ENCODE results near the gene TIMM10.
A peak's percentile ranks its signal among the peaks of the same experiment; 100 is the strongest.

Gene TIMM10

DNA sequence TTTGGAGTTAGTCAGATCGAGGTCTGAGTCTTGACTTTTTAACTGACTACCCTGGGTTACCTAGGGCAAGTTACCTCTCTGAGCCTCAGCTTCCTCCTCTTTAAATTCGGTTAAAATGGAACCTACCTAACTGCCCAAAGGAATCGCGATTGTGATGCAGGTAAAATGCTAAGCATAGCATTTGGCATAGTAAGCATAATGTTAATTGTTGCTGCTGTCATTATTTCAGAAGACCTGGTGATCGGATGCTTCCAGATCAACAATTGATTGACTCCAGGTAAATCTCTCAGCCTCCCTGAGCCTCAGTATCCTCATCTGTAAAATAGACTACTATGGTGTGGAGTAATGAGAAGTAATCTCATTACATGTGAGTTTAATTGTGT, 14.5 kb downstream of the TIMM10 start:
- no peaks in the 10 kb centered on the region for H3K9me3 Mint-ChIP-seq
- H3K4me1 Mint-ChIP-seq = peaks cover 40% of the 10 kb centered on the region
- H3K27ac Mint-ChIP-seq = peak overlapping the region; percentile 91 to 96
- H3K27me3 Mint-ChIP-seq = no peaks in the 10 kb centered on the region
- DNase-seq = no peak
- no peak for ATAC-seq
- H3K4me3 Mint-ChIP-seq = peak overlapping the region; percentile 100

DNA sequence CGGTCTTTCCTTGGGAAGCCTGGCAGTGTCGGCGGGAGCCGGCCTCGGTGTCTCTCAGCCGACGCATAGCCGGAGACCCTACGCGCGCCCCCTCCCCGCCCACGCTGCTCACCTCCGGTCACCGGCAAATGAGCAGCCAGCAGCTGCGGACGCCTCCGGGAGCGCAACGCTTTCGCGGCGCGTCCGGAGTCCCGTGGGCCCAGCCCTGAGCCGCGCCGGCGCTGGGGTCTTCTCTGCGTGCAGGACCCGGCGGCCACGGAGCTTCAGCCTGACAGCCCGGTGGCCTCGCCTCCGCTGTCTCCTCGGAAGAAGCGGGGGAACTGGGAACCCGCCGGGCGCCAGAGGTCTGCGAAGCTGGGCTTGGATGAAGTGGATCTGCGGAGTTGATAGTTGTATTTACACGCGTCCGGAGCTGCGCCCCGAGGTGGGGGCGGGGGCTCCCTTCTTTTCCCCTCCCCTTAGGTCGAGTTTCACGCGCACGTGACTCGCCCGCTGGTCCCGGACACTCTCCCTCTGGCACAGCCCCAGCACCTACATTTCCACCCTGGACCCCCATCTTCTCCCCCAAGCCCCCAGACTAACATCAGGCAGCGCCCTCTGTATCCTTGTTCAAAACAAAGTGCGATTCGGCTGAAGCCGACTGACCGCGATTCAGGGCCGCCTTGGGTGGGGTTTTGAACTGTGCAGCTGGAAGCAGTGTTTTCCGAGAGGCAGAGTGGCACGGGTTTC, 15.1 kb downstream of the TIMM10 start, which contains the start of gene SLC43A1:
Gene SLC43A1, minus strand, starts transcription at position 371 of the 729 bp plus-strand sequence. CDS start 1,591 bp downstream, outside the sequence.
- DNase-seq (peak; percentile 35 to 56), ATAC-seq (peak; percentile 52)
- H3K27ac Mint-ChIP-seq = peak within 1 kb of the TSS; percentile 96
- peaks cover 40% of the 10 kb centered on the region for H3K4me1 Mint-ChIP-seq
- H3K27me3 Mint-ChIP-seq = no peaks in the 10 kb centered on the region
- no peaks in the 10 kb centered on the region for H3K9me3 Mint-ChIP-seq
- H3K4me3 Mint-ChIP-seq = peak within 1 kb of the TSS; percentile 100

DNA sequence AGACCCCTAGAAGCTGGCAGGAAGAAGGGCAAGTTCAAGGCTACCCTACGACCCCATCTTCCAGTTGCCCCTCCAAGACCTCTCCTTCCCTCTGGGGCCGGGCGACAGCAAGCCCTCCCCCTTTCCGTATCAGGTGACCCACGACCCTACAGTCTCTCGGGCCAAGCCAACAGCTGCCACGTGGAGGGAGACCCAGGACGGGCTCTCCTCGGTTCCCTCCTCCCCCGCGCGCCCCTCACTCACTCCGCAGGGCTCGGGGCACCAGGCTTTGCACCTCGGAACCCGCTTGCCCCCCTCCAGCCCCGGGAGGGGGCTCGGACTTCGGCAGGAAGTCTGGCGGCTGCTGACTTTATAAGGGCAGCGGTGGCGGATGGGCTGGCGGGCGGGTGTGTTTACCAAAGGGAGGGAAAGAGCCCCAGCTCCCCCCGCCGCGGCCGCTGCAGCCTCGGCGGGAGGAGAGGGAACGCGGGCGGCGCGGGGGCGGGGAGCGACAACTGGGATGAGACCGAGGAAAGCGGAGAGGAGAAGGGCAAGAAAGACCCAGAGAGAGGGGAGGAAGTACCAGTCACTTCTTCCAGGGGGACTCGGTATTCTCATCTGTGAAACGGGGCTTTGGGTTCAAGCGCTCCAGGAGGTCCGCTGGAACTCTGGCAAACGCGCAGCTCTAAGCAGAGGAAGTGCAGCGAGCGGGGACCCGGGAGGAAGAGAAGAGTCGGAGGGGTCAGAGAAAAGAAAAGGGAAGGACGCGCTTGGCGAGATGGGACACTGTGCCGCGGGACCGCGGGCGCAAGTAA, 15.8 kb downstream of the TIMM10 start:
- no peaks in the 10 kb centered on the region for H3K9me3 Mint-ChIP-seq
- peak overlapping the region; percentile 96 for H3K27ac Mint-ChIP-seq
- ATAC-seq (peak; percentile 67), DNase-seq (peak; percentile 50 to 52)
- H3K27me3 Mint-ChIP-seq = no peaks in the 10 kb centered on the region
- H3K4me3 Mint-ChIP-seq = peak overlapping the region; percentile 100
- H3K4me1 Mint-ChIP-seq = peaks cover 44% of the 10 kb centered on the region

DNA sequence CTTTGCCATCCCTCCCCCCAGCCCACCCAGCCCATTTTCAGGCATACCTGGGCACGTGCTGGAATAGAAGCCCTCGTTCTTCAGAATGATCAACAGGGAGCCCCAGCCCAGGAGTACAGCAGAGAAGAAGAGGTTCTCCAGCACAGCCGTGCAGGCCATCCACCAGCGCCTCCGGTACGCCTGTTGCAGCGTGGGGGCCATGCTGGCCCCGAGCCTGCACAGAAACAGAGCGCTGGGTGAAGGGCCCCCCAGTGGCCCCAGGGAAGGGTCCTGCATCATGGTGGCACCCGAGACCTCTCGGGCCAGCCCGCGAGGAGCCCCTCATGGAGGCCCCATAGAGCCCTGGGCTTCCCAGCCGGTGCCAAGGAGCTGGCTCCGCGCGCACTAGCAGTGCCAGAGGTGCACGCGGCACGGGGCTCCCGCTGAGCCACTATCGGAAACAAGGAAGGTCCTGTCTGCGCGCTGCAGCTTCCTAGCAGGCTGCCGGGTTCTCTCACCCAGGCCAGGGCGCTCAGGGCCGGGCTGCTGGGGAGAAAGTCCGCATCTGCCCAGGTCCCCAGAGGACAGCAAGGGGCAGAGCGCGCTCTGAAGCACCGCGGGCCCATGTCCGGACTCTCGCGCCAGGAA, 16.5 kb downstream of the TIMM10 start:
- ATAC-seq = peak; percentile 65
- no peaks in the 10 kb centered on the region for H3K9me3 Mint-ChIP-seq
- peak; percentile 35 to 39 for DNase-seq
- H3K4me1 Mint-ChIP-seq = peaks cover 51% of the 10 kb centered on the region
- peak overlapping the region; percentile 100 for H3K4me3 Mint-ChIP-seq
- H3K27ac Mint-ChIP-seq = peak overlapping the region; percentile 96
- no peaks in the 10 kb centered on the region for H3K27me3 Mint-ChIP-seq

DNA sequence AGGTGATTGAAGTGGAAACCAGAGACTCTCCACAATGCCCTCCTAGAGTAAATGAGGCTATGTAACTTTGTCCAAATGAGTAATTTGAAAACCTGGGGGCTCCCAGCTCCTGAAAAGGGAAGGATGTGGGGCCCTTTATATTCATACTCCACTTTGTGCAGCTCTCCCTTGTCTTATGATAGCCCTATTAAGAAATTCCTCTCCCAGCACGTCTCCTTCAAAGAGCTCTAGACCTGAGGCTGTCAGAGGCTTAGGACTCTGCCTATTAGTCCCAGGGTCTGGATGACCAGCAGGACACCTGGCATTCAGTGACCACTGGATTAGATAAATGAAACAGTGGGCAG, 17.1 kb downstream of the TIMM10 start:
- ATAC-seq (no peak), DNase-seq (no peak)
- Mint-ChIP-seq H3K9me3 (no peaks in the 10 kb centered on the region), H3K4me3 (peak overlapping the region; percentile 100), H3K4me1 (peaks cover 51% of the 10 kb centered on the region), H3K27me3 (no peaks in the 10 kb centered on the region), H3K27ac (peak overlapping the region in 1 of 2 donors; percentile 85)

DNA sequence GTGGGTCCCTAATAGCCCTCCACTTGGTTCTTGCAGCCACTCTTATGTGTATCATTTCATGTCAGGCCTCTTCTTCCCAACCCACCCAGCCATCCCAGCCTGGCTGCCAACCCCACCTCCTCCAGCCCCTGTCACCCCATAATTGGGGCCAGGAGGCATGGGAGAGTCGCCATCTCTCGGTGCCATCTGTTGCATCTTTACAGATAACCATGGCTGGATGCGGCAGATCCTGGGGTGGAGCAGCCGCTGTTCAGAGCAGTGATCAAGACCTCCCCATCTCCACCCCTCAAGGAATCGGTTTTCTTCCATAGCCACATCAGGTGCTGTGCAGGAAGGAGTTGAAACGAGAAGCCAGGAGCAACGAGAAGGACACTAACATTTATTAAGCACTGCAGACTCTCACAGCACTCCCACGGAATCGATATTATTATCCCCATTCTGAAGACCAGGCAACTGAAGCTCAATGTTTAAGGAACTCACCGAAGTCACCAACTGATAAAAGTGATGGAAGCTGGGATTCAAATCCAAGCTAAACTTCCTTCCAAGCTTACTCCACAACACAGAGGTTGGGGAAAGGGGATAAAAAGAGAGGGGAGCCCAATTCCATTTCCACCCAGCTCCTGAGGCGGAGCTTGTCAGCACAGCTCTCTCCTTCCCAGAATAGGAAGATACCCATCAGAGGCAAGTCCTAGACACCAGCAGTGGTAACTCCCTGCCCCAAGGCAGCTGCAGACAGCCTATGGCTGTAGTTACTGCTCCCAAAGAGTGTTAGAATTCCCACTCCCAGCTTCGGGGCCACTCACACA, 17.7 kb downstream of the TIMM10 start:
- ATAC-seq = no peak
- Mint-ChIP-seq H3K9me3 (no peaks in the 10 kb centered on the region), H3K27ac (peak overlapping the region in 1 of 2 donors; percentile 95), H3K4me3 (peak overlapping the region; percentile 100), H3K4me1 (peaks cover 51% of the 10 kb centered on the region), H3K27me3 (no peaks in the 10 kb centered on the region)
- DNase-seq = no peak

DNA sequence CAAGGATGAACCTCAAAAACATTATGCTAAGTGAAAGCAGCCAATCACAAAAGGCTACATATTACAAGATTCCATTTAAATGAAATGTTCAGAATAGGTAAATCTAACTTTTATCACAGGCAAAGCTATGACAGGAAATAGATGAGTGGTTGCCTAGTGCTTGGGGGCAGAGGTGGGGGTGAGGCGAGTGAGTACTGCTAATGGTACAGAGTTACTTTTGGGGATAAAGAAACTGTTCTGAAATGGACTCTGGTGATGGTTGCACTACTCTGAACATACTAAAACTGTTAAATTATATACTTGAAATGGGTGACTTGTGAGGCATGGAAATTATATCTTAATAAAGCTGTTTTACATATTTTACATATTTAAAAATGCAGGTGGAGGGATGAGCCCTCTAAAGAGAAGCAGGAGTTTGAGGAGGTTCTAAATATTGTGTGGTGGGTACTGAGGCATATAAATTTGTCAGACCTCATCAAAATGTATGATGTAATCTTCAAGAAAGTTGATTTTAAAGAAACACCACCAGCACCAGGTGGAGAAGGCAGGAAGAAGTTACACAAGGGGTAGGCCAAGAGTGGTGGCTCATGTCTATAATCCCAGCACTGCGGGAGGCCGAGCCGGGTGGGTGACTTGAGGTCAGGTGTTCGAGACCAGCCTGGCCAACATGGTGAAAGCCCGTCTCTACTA, 18.7 kb downstream of the TIMM10 start:
- no peak for DNase-seq
- Mint-ChIP-seq H3K4me1 (peaks cover 51% of the 10 kb centered on the region), H3K27me3 (no peaks in the 10 kb centered on the region), H3K9me3 (no peaks in the 10 kb centered on the region), H3K27ac (peak overlapping the region; percentile 91 to 95), H3K4me3 (peak overlapping the region; percentile 100)
- ATAC-seq = peak; percentile 24

DNA sequence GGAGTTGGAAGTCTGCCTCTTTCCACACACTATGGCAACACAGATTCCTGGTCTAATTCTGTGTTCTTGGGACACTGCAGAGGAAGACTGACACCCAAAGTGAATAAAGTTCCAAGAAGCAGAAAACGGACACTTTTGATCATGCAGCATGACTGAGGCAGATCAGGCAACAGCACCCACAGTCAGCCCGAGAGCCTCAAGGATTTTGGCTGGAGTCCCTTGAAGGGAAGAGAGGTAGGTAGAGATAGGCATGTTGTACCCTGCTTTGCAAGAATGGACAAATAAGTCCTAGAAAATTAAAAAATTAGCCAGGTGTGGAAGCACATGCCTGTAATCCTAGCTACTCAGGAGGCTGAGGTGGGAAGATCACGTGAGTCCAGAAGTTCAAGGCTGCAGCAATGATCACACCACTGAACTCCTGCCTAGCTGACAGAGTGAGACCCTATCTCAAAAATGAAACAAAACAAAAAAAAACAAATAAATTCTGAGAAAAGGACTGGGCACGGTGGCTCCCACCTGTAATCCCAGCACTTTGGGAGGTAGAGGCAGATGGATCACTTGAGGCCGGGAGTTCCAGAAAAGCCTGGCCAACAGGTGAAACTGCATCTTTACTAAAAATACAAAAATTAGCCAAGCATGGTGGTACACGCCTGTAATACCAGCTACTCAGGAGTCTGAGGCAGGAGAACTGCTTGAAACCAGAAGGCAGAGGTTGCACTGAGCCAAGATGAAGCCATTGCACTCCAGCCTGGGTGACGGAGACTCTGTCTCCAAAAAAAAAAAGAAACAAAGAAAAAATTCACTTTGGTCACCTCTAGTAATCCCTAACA, 22.0 kb downstream of the TIMM10 start:
- peaks cover 36% of the 10 kb centered on the region for H3K4me1 Mint-ChIP-seq
- no peaks in the 10 kb centered on the region for H3K27me3 Mint-ChIP-seq
- no peak for ATAC-seq
- H3K27ac Mint-ChIP-seq = no peak overlapping the region
- no peak overlapping the region for H3K4me3 Mint-ChIP-seq
- DNase-seq = no peak
- H3K9me3 Mint-ChIP-seq = no peaks in the 10 kb centered on the region

DNA sequence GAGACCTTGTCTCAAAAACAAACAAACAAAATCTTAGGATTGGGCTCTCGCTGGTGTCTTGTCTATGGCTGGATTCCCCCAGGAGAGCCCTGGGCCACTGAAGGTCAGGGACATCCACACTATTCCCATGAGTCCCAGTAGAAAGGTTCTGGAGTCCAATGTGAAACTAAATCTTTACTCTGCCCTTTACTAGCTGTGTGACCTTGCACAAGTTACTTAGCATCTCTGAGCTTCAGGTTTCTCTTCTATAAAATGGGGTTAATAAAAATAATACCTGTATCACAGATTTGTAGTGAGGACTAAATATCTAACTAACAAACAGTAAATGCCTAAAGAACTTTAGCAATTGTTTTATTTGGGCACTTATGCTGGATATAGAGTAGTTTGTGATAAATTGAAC, 24.0 kb downstream of the TIMM10 start:
- Mint-ChIP-seq H3K27me3 (no peaks in the 10 kb centered on the region), H3K4me1 (peaks cover 15% of the 10 kb centered on the region), H3K27ac (no peak overlapping the region), H3K4me3 (no peak overlapping the region), H3K9me3 (no peaks in the 10 kb centered on the region)
- ATAC-seq (no peak), DNase-seq (no peak)

DNA sequence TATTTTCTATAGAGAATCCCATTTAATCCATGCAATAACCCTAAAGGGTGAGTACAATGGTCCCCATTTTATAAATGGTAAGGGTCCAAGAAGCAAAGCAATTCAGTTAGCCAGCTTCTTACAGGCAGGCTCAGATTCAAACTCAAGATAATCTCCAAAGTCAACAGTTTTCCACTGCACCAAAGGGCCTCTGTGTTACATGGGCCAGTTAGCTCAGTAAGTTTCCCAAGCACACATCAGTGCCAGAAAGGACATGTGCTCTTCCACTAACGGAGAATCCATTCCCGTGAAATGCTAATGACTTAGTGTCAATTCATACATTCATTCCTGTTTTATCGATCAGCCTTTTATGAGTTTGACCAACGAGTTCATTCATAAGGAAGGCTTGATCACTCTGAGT, 26.0 kb downstream of the TIMM10 start:
- ATAC-seq = no peak

DNA sequence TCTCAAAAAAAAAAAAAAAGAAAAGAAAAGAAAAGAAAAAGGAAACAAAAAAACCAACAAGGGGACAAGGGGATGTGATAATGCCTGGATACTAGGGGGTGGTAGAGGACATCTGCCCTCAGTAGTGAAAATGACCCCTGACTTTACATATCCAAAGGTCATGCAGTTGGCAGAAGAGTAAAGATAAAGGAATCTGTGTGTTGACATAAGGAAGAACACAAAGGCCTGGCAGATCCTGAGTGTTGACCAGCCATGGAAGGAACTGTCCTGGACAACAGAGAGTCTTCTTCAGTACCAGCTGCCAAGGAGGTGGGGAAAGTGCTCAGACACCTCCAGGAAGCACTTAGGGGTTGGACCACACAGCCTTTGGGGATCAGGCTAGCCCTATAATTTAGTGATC, 27.7 kb downstream of the TIMM10 start:
- no peak overlapping the region for H3K27ac Mint-ChIP-seq
- DNase-seq (no peak), ATAC-seq (no peak)
- peaks cover 14% of the 10 kb centered on the region for H3K4me1 Mint-ChIP-seq
- H3K9me3 Mint-ChIP-seq = no peaks in the 10 kb centered on the region
- no peaks in the 10 kb centered on the region for H3K27me3 Mint-ChIP-seq
- H3K4me3 Mint-ChIP-seq = peak overlapping the region in 1 of 2 donors; percentile 3

More for the DNA sequence above, 26.0 kb downstream of the TIMM10 start:
- Mint-ChIP-seq H3K9me3 (no peaks in the 10 kb centered on the region), H3K27me3 (no peaks in the 10 kb centered on the region), H3K4me3 (no peak overlapping the region), H3K4me1 (peaks cover 17% of the 10 kb centered on the region), H3K27ac (no peak overlapping the region)
- no peak for DNase-seq

DNA sequence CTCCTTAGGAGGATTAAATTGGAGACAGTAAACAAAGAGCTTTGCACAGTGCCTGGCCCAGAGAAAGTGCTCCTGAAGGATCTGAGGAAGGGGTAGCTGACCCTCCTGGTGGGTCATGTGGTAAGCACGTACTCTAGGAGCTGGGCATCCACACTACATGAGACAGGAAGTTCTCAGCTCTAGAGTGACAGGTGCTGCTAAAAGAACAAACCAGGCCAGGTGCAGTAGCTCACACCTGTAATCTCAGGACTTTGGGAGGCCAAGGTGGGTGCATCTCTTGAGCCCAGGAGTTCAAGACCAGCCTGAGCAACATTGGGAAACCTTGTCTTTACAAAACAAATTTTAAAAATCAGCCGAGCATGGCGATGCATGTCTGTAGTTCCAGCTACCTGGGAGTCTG, 28.2 kb downstream of the TIMM10 start:
- Mint-ChIP-seq H3K27me3 (no peaks in the 10 kb centered on the region), H3K4me1 (peaks cover 14% of the 10 kb centered on the region)
- no peak for DNase-seq

DNA sequence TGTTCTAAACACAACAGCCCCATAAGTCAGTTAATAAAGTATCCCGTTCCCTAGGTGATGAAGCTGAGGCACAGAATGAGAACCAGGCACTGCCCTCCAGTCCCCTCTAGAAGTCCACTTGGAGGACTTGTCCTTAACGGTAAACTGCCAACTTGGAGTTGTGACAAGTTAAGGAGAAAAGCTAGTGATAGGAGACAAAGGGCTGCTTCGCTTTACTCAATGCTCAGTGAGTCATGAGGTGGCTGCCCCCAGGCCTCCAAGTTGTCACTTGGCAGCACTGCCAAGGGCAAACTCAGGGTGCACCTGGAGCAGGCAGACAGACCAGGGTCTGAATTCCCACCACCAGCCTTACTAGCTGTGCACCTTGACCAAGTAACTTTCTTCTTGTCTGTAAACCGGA, 28.6 kb downstream of the TIMM10 start:
- Mint-ChIP-seq H3K27ac (no peak overlapping the region), H3K4me1 (peaks cover 14% of the 10 kb centered on the region), H3K27me3 (no peaks in the 10 kb centered on the region), H3K9me3 (no peaks in the 10 kb centered on the region), H3K4me3 (no peak overlapping the region)
- ATAC-seq (no peak), DNase-seq (no peak)

More for the DNA sequence above, 28.2 kb downstream of the TIMM10 start:
- no peaks in the 10 kb centered on the region for H3K9me3 Mint-ChIP-seq
- no peak for ATAC-seq
- no peak overlapping the region for H3K4me3 Mint-ChIP-seq
- no peak overlapping the region for H3K27ac Mint-ChIP-seq

DNA sequence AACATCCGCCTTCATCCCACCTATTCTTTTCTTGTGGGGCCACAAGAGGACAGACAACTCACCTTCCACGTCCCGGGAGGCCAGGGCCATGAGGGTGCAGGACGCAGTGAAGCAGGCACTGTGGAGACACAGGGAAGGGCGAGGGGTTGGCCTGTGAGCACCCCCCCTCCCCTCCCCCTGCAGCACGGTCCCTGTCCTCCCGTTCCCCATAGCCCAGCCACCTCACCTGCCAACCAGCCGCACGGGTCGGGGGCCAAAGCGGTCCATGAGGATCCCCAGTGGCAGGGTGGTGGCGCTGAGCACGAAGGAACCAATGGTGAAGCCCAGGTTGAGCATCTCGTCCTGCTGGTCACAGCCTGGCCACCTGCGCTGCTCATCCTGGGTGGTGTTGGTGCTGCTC, 29.6 kb downstream of the TIMM10 start:
- DNase-seq (no peak), ATAC-seq (no peak)
- Mint-ChIP-seq H3K9me3 (no peaks in the 10 kb centered on the region), H3K27me3 (no peaks in the 10 kb centered on the region), H3K27ac (no peak overlapping the region), H3K4me1 (peaks cover 14% of the 10 kb centered on the region), H3K4me3 (no peak overlapping the region)
